Activated CD4-positive, alpha-beta T cell treated with anti-CD3 and anti-CD28 coated beads for 36 hours (primary cell): ENCODE results near the gene THG1L. TPM values are rescaled to one million over a fixed set of nuclear protein-coding genes. Genes with fewer than 3 reads are reported as not detected.
"Not testable (repeated sequence)": the region's sequence is repeated elsewhere in the genome, so short reads cannot be mapped to it uniquely, and the experiment has no call there.

Experiments used
- ATAC-seq: fragments of 200-7000 bp; cut with Tn5 transposase; one replicate; pipeline ENCODE4 v1.10.0; 2021; ENCODE audit warnings: mild to moderate bottlenecking, moderate library complexity
- CTCF ChIA-PET: fragments of 350-600 bp; sonication (Branson Sonifier 250); formaldehyde crosslinking; loops from one replicate; lab custom pipeline; 2021; ENCODE audit warnings: antibody characterized with exemption; lab: Charles Lee
- POLR2A ChIA-PET: fragments of 350-600 bp; sonication (Branson Sonifier 250); formaldehyde crosslinking; loops from one replicate; lab custom pipeline; 2021; ENCODE audit warnings: antibody characterized with exemption, inconsistent platforms; lab: Charles Lee
- DNase-seq: peaks from one replicate; pipeline ENCODE4 v3.0.0-alpha.2; 2020
- H3K27ac Mint-ChIP-seq: one replicate; pipeline ENCODE4 v1.8.0; 2021; ENCODE audit warnings: mixed read lengths
- H3K27me3 Mint-ChIP-seq: one replicate; pipeline ENCODE4 v1.8.0; 2021; ENCODE audit warnings: mixed read lengths
- H3K36me3 Mint-ChIP-seq: one replicate; pipeline ENCODE4 v1.8.0; 2021; ENCODE audit warnings: low read depth, mixed read lengths
- H3K4me1 Mint-ChIP-seq: one replicate; pipeline ENCODE4 v1.8.0; 2021; ENCODE audit warnings: mixed read lengths
- H3K4me3 Mint-ChIP-seq: one replicate; pipeline ENCODE4 v1.8.0; 2021; ENCODE audit warnings: mild to moderate bottlenecking, moderate library complexity, mixed read lengths
- H3K9me3 Mint-ChIP-seq: one replicate; pipeline ENCODE4 v1.8.0; 2021; ENCODE audit warnings: low read depth, mixed read lengths
- intact Hi-C, 2 experiments: fragments of 100-400 bp; cut with DNase I in 1 of 2; cut with micrococcal nuclease in 1 of 2; formaldehyde crosslinking; loops; one replicate each; pipeline versions ENCODE4 v1.14.2 to v1.15.1; 2022 to 2024; cut with DNase I, micrococcal nuclease
- total RNA-seq, 2 experiments: library from RNA; stranded (reverse); gene quantifications; one replicate each; pipeline ENCODE4 v1.2.3, GENCODE V29; 2021

Gene THG1L
- total RNA-seq, 2 experiments from 2014 or later = 29.9 to 33.8 TPM

DNA sequence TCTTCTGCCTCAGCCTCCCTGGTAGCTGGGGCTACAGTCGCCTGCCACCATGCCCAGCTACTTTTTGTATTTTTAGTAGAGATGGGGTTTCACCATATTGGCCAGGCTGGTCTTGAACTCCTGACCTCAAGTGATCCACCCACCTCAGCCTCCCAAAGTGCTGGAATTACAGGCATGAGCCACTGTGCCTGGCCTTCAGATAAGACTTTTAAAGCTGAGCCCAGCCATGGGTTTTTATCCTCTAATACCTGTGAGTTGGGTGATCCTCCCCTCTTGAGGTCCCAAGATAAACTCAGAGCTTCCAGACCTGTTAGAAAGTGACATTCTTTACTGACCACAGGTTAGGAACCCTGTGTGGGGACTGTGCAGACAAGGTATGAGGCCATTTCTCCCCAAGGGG, 3.4 kb upstream of the THG1L start:
- CTCF ChIA-PET = interaction anchor here (1.0 to 2.4 kb wide), 2 partner anchors 10 to 15 kb away, joined by 4 to 12 read pairs; partner anchors contain the start of gene LSM11
- intact Hi-C loops, H3K9me3 Mint-ChIP-seq, POLR2A ChIA-PET, H3K27me3 Mint-ChIP-seq, H3K4me3 Mint-ChIP-seq, ATAC-seq, H3K27ac Mint-ChIP-seq, DNase-seq: not testable (repeated sequence)
- Mint-ChIP-seq H3K36me3 (peaks cover 19% of the 10 kb centered on the region), H3K4me1 (peaks cover 27% of the 10 kb centered on the region)

DNA sequence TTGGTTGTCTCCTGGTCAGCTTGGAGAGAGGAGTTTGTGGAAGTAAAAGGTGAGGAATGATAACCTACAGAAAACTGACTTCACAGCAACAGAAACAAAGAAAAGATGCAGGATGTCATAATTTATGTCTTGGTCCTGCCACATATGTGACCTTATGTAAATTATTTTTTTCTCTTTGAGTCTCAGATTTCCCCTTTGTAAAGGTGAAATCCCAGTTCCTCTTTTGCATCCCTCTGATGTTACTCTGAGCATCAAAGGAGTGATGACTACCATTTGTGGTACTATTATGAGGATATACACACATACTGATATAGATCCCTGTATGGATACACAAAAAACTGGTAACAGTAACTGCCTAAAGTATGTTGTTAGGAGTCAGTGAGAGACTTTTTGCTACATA, 1.4 kb upstream of the THG1L start:
- peaks cover 2% of the 10 kb centered on the region for H3K9me3 Mint-ChIP-seq
- intact Hi-C loops = loop anchor here (2.0 to 5.0 kb wide), 4 partner anchors 133 to 573 kb away; no protein-coding TSS in a partner anchor
- peaks cover 26% of the 10 kb centered on the region for H3K36me3 Mint-ChIP-seq
- peak overlapping the region; percentile 86 for H3K4me3 Mint-ChIP-seq
- no peak overlapping the region for H3K27ac Mint-ChIP-seq
- ATAC-seq (peak; percentile 65), DNase-seq (no peak)
- POLR2A ChIA-PET = no interaction called here
- CTCF ChIA-PET = interaction anchor here (1.4 to 2.8 kb wide), 3 partner anchors 11 to 61 kb away, joined by 4 to 23 read pairs (median 4); partner anchors contain the start of gene LSM11
- no peaks in the 10 kb centered on the region for H3K27me3 Mint-ChIP-seq
- peaks cover 27% of the 10 kb centered on the region for H3K4me1 Mint-ChIP-seq

- DNase-seq (no peak), ATAC-seq (no peak)
- CTCF ChIA-PET = interaction anchor here (0.6 to 2.8 kb wide), 10 partner anchors 12 to 582 kb away, joined by 3 to 23 read pairs (median 4); partner anchors contain the start of gene LSM11
- POLR2A ChIA-PET = interaction anchor here (0.6 to 1.4 kb wide), 7 partner anchors 11 to 588 kb away, joined by 3 to 12 read pairs (median 5); partner anchors contain the start of genes LSM11 and MED7
- H3K9me3 Mint-ChIP-seq = no peaks in the 10 kb centered on the region
- H3K4me1 Mint-ChIP-seq = peaks cover 27% of the 10 kb centered on the region
- intact Hi-C loops = loop anchor here (1.0 to 5.0 kb wide), 8 partner anchors 12 to 574 kb away; partner anchors contain the start of gene LSM11 (in 2 of the 2)
- peak overlapping the region; percentile 86 for H3K4me3 Mint-ChIP-seq
- H3K27me3 Mint-ChIP-seq = no peaks in the 10 kb centered on the region
- H3K36me3 Mint-ChIP-seq = peaks cover 26% of the 10 kb centered on the region
- peak overlapping the region; percentile 96 for H3K27ac Mint-ChIP-seq
Measured at GRCh38 chr5:157730900-157731271, 334 bp upstream of the THG1L start.

- Mint-ChIP-seq H3K27ac (peak overlapping the region; percentile 58), H3K4me3 (peak overlapping the region; percentile 86), H3K27me3 (no peaks in the 10 kb centered on the region), H3K4me1 (peaks cover 27% of the 10 kb centered on the region), H3K9me3 (no peaks in the 10 kb centered on the region), H3K36me3 (peaks cover 28% of the 10 kb centered on the region)
- ChIA-PET CTCF (interaction anchor here (0.6 to 2.8 kb wide), 6 partner anchors 11 to 188 kb away, joined by 3 to 23 read pairs (median 4); partner anchors contain the start of gene LSM11), POLR2A (interaction anchor here (1.0 to 1.4 kb wide), 3 partner anchors 10 to 161 kb away, joined by 3 to 8 read pairs (median 5); no protein-coding TSS in a partner anchor)
- intact Hi-C loops = loop anchor here (5.0 kb wide), 2 partner anchors 135 to 575 kb away; no protein-coding TSS in a partner anchor
- ATAC-seq (no peak), DNase-seq (no peak)
Measured at GRCh38 chr5:157732130-157732514, 902 bp downstream of the THG1L start.

- ChIA-PET CTCF (interaction anchor here (0.5 to 1.5 kb wide), 4 partner anchors 10 to 139 kb away, joined by 4 to 6 read pairs (median 4); no protein-coding TSS in a partner anchor), POLR2A (no interaction called here)
- no peak for DNase-seq
- H3K27ac Mint-ChIP-seq = no peak overlapping the region
- H3K4me1 Mint-ChIP-seq = peaks cover 25% of the 10 kb centered on the region
- intact Hi-C loops = loop anchor here (5.0 kb wide), 2 partner anchors 135 to 575 kb away; no protein-coding TSS in a partner anchor
- no peak for ATAC-seq
- H3K4me3 Mint-ChIP-seq = peak overlapping the region; percentile 86
- H3K36me3 Mint-ChIP-seq = peaks cover 28% of the 10 kb centered on the region
- H3K27me3 Mint-ChIP-seq = no peaks in the 10 kb centered on the region
- H3K9me3 Mint-ChIP-seq = no peaks in the 10 kb centered on the region
Measured at GRCh38 chr5:157732596-157733262, 1.5 kb downstream of the THG1L start.

- no peak overlapping the region for H3K27ac Mint-ChIP-seq
- no peaks in the 10 kb centered on the region for H3K9me3 Mint-ChIP-seq
- intact Hi-C loops = loop anchor here (5.0 kb wide), 2 partner anchors 137 to 577 kb away; no protein-coding TSS in a partner anchor
- DNase-seq = no peak
- H3K36me3 Mint-ChIP-seq = peaks cover 33% of the 10 kb centered on the region
- no peak overlapping the region for H3K4me3 Mint-ChIP-seq
- no peaks in the 10 kb centered on the region for H3K27me3 Mint-ChIP-seq
- ChIA-PET CTCF (interaction anchor here (0.7 to 1.6 kb wide), 2 partner anchors 9 to 130 kb away, joined by 3 to 5 read pairs; partner anchors contain the start of gene LSM11), POLR2A (interaction anchor here (0.5 kb wide), 1 partner anchor 134 kb away, joined by 7 read pairs; no protein-coding TSS in a partner anchor)
- H3K4me1 Mint-ChIP-seq = peaks cover 23% of the 10 kb centered on the region
- no peak for ATAC-seq
Measured at GRCh38 chr5:157734436-157734835, 3.2 kb downstream of the THG1L start.

GRCh38 chr5:157735991-157736390, 4.8 kb downstream of the THG1L start:
- ChIA-PET CTCF (no interaction called here), POLR2A (no interaction called here)
- H3K27ac Mint-ChIP-seq = no peak overlapping the region
- intact Hi-C loops = no loop called here
- H3K9me3 Mint-ChIP-seq = no peaks in the 10 kb centered on the region
- DNase-seq (no peak), ATAC-seq (no peak)
- peaks cover 42% of the 10 kb centered on the region for H3K36me3 Mint-ChIP-seq
- no peak overlapping the region for H3K4me3 Mint-ChIP-seq
- peaks cover 12% of the 10 kb centered on the region for H3K4me1 Mint-ChIP-seq
- no peaks in the 10 kb centered on the region for H3K27me3 Mint-ChIP-seq

DNA sequence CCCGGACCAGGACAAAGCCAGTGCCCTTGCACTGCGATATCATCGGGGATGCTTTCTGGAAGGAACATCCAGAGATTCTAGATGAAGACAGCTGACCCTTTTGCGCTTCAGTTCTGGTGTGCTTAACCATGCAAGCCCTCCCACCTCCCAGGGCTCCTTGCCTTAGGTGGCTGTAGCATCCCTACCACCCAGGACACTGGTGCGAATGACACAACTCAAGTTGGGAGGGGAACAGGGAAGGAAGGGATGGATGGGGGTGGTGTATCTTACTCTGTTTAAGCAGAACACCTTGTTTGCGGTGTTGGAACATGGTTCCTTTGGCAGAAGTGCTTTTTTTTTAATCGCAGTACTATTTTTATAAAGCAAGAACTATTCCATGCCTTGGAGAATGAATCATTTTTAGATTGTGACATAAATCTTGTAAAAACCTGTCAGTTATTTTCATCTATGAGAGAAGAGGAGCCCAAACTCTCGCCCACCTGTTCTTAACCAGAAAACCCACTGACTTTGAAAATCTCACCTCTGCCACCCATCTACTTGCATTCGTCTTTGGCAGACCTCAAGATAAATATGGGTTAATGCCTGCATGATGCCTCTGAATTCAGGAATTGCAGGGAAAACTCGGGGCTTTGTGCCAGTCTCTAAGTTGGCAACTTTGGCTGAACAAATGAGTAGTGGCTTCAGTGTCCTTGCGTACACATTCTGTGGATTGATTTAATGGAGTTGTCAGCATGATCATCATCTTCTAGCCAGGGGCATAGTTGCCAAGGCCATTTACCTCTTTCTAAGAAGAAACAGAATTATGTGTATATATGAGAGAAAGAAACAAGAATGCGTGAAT, 8.4 kb downstream of the THG1L start:
- Mint-ChIP-seq H3K4me1 (peaks cover 10% of the 10 kb centered on the region), H3K27me3 (no peaks in the 10 kb centered on the region), H3K9me3 (no peaks in the 10 kb centered on the region), H3K4me3 (no peak overlapping the region), H3K27ac (no peak overlapping the region), H3K36me3 (peaks cover 30% of the 10 kb centered on the region)
- ChIA-PET POLR2A (no interaction called here), CTCF (interaction anchor here (1.1 to 1.7 kb wide), 2 partner anchors 71 to 308 kb away, joined by 4 to 5 read pairs; no protein-coding TSS in a partner anchor)
- intact Hi-C loops = loop anchor here (5.0 kb wide), 5 partner anchors 87 to 412 kb away; partner anchors contain the start of gene SOX30 (in 1 of the 2)
- DNase-seq (no peak), ATAC-seq (no peak)

- no peaks in the 10 kb centered on the region for H3K27me3 Mint-ChIP-seq
- no peak overlapping the region for H3K4me3 Mint-ChIP-seq
- intact Hi-C loops = loop anchor here (5.0 kb wide), 5 partner anchors 88 to 413 kb away; partner anchors contain the start of gene SOX30 (in 1 of the 2)
- ChIA-PET CTCF (interaction anchor here (0.8 to 2.3 kb wide), 2 partner anchors 268 to 407 kb away, joined by 4 to 5 read pairs; no protein-coding TSS in a partner anchor), POLR2A (no interaction called here)
- DNase-seq (peak; percentile 32), ATAC-seq (no peak)
- H3K4me1 Mint-ChIP-seq = peaks cover 13% of the 10 kb centered on the region
- no peak overlapping the region for H3K27ac Mint-ChIP-seq
- no peaks in the 10 kb centered on the region for H3K9me3 Mint-ChIP-seq
- peaks cover 31% of the 10 kb centered on the region for H3K36me3 Mint-ChIP-seq
Measured at GRCh38 chr5:157740229-157740610, 9.0 kb downstream of the THG1L start.

- CTCF ChIA-PET = interaction anchor here (0.6 to 3.5 kb wide), 10 partner anchors 10 to 408 kb away, joined by 3 to 23 read pairs (median 4); partner anchors contain the start of genes SOX30 and THG1L
- Mint-ChIP-seq H3K36me3 (peaks cover 32% of the 10 kb centered on the region), H3K9me3 (no peaks in the 10 kb centered on the region), H3K4me1 (peaks cover 19% of the 10 kb centered on the region), H3K27me3 (no peaks in the 10 kb centered on the region), H3K27ac (no peak overlapping the region), H3K4me3 (no peak overlapping the region)
- intact Hi-C loops = loop anchor here (5.0 kb wide), 5 partner anchors 89 to 414 kb away; partner anchors contain the start of gene SOX30 (in 1 of the 2)
- POLR2A ChIA-PET = no interaction called here
- DNase-seq (no peak), ATAC-seq (no peak)
Measured at GRCh38 chr5:157741131-157741530, 9.9 kb downstream of the THG1L start.
